ENCODE measurements around the gene ELP5.

The ELP5 gene

GRCh38 chr17:7254511-7254910, 2.5 kb downstream of the ELP5 start:
- H3K9me3 ChIP-seq (ENCODE audit: control insufficient read depth in 1 of 2, low read length in 2 of 2) = no peaks in the 10 kb centered on the region
- peaks cover 30 to 53% of the 10 kb centered on the region in 2 donors for H3K4me1 ChIP-seq (ENCODE audit: control insufficient read depth in 1 of 2, insufficient read depth in 2 of 2, low read length in 2 of 2)
- no peaks in the 10 kb centered on the region for H3K27me3 ChIP-seq (ENCODE audit: control insufficient read depth in 1 of 2, insufficient read depth in 2 of 2, low read length in 2 of 2)
- peaks cover 13 to 46% of the 10 kb centered on the region in 2 donors for H3K36me3 ChIP-seq (ENCODE audit: control insufficient read depth in 1 of 2, insufficient read depth in 2 of 2, low read length in 2 of 2)
- peak overlapping the region in 1 of 2 donors; percentile 32 for H3K9ac ChIP-seq (ENCODE audit: low read depth in 1 of 2, low read length in 2 of 2)
- no peak overlapping the region for H3K4me3 ChIP-seq (ENCODE audit: low read depth in 1 of 2, low read length in 2 of 2)
- no peak overlapping the region for H3K27ac ChIP-seq (ENCODE audit: low read depth, low read length)

DNA sequence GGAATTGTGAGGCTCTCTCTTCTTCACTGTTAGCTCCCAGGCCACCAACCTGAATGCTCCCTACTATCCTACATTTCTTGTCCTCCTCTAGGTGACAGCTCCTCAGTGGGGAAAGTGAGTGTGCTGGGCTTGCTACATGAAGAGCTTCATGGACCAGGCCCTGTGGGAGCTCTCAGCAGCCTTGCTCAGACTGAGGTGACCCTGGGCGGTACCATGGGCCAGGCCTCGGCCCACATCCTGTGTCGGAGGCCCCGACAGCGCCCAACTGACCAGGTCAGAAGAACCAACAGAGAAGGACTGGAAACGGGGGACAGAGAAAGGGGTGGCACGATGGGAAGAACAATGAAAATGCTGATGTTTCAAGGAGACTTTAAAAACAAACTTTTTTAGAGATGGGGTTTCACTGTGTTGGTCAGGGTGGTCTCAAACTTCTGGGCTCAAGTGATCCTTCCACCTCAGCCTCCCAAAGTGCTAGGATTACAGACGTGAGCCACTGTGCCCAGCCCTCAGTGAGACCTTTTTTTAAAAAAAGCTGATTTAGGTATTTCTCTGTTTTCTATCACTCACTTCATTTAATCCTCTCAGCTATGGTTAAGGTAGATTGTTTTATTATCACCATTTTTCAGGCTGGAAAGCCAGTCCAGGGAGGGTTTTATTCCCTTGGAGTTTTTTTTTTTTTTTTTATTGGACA, 4.9 kb downstream of the ELP5 start:
- H3K9ac ChIP-seq (ENCODE audit: low read depth in 1 of 2, low read length in 2 of 2) = no peak overlapping the region
- H3K4me3 ChIP-seq (ENCODE audit: low read depth in 1 of 2, low read length in 2 of 2) = no peak overlapping the region
- H3K27me3 ChIP-seq (ENCODE audit: control insufficient read depth in 1 of 2, insufficient read depth in 2 of 2, low read length in 2 of 2) = no peaks in the 10 kb centered on the region
- peaks cover 21 to 45% of the 10 kb centered on the region in 2 donors for H3K4me1 ChIP-seq (ENCODE audit: control insufficient read depth in 1 of 2, insufficient read depth in 2 of 2, low read length in 2 of 2)
- H3K9me3 ChIP-seq (ENCODE audit: control insufficient read depth in 1 of 2, low read length in 2 of 2) = no peaks in the 10 kb centered on the region
- H3K27ac ChIP-seq (ENCODE audit: low read depth, low read length) = no peak overlapping the region
- peaks cover 20 to 53% of the 10 kb centered on the region in 2 donors for H3K36me3 ChIP-seq (ENCODE audit: control insufficient read depth in 1 of 2, insufficient read depth in 2 of 2, low read length in 2 of 2)

DNA sequence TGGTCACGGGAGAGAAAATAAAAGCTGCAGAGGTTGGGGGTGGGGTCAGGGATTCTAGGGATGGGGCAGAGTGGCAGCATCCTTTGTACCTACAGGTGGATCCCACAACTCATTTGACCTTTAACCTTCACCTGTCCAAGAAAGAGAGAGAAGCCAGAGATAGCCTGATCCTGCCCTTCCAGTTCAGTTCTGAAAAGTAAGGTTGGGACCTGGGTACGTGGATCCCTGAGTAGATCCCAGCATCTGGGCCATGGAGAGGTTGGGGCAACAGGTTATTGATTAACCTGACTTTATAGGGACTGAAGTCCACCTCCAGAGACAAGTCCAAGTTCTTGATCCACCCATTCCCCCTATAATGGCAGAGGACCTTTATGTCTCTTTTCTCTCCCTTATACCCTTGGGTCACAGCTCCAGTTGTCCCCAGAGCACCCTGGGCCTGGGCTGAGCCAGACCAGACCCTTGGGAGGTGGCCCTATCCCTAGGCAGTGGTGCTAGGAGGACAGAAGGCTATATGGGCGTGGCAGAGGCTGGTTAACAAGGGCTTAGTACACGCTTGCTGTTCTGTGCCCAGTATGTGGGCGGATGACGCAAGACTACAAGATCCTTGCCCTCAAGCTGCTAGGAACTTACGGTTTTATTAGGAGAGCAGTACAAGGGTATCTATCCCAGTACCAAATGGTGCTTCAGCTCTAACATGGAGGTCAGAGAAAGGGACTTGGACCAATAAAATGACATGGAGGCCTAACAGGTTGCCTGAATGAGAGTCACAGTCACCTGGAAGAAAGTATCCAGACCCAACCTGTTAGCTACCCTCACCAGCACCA, 6.9 kb downstream of the ELP5 start:
- peak overlapping the region; percentile 86 for H3K27ac ChIP-seq (ENCODE audit: low read depth, low read length)
- H3K9me3 ChIP-seq (ENCODE audit: control insufficient read depth in 1 of 2, low read length in 2 of 2) = no peaks in the 10 kb centered on the region
- peak overlapping the region; percentile 66 to 92 for H3K4me3 ChIP-seq (ENCODE audit: low read depth in 1 of 2, low read length in 2 of 2)
- H3K9ac ChIP-seq (ENCODE audit: low read depth in 1 of 2, low read length in 2 of 2) = peak overlapping the region; percentile 94 to 98
- H3K36me3 ChIP-seq (ENCODE audit: control insufficient read depth in 1 of 2, insufficient read depth in 2 of 2, low read length in 2 of 2) = peaks cover 20 to 53% of the 10 kb centered on the region in 2 donors
- peaks cover 12 to 48% of the 10 kb centered on the region in 2 donors for H3K4me1 ChIP-seq (ENCODE audit: control insufficient read depth in 1 of 2, insufficient read depth in 2 of 2, low read length in 2 of 2)
- H3K27me3 ChIP-seq (ENCODE audit: control insufficient read depth in 1 of 2, insufficient read depth in 2 of 2, low read length in 2 of 2) = peaks cover 0 to 12% of the 10 kb centered on the region in 2 donors

DNA sequence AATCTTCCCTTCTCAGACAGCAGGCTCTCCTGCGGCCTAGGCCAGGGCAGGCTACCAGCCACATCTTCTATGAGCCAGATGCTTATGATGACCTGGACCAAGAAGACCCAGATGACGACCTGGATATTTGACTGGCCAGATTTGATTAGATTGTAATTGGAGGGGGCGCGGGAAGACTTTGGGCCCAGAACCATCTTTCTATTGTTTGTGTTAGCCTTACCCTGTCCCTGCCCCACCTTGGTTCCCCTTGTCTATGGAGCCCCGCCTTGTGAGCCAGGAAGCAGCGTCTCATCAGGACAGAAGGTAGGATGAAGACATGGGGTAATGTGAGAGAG, 7.5 kb downstream of the ELP5 start:
- Histone ChIP-seq H3K27ac (ENCODE audit: low read depth, low read length) (peak overlapping the region; percentile 86), H3K9ac (ENCODE audit: low read depth in 1 of 2, low read length in 2 of 2) (peak overlapping the region; percentile 94 to 98), H3K4me1 (ENCODE audit: control insufficient read depth in 1 of 2, insufficient read depth in 2 of 2, low read length in 2 of 2) (peaks cover 12 to 42% of the 10 kb centered on the region in 2 donors), H3K9me3 (ENCODE audit: control insufficient read depth in 1 of 2, low read length in 2 of 2) (no peaks in the 10 kb centered on the region), H3K4me3 (ENCODE audit: low read depth in 1 of 2, low read length in 2 of 2) (peak overlapping the region; percentile 66 to 92), H3K36me3 (ENCODE audit: control insufficient read depth in 1 of 2, insufficient read depth in 2 of 2, low read length in 2 of 2) (peaks cover 14 to 48% of the 10 kb centered on the region in 2 donors), H3K27me3 (ENCODE audit: control insufficient read depth in 1 of 2, insufficient read depth in 2 of 2, low read length in 2 of 2) (peaks cover 0 to 12% of the 10 kb centered on the region in 2 donors)

GRCh38 chr17:7260151-7260550, 8.1 kb downstream of the ELP5 start:
- Histone ChIP-seq H3K9ac (ENCODE audit: low read depth in 1 of 2, low read length in 2 of 2) (peak overlapping the region; percentile 94 to 98), H3K9me3 (ENCODE audit: control insufficient read depth in 1 of 2, low read length in 2 of 2) (no peaks in the 10 kb centered on the region), H3K36me3 (ENCODE audit: control insufficient read depth in 1 of 2, insufficient read depth in 2 of 2, low read length in 2 of 2) (peaks cover 10 to 42% of the 10 kb centered on the region in 2 donors), H3K27ac (ENCODE audit: low read depth, low read length) (peak overlapping the region; percentile 97), H3K27me3 (ENCODE audit: control insufficient read depth in 1 of 2, insufficient read depth in 2 of 2, low read length in 2 of 2) (peaks cover 0 to 12% of the 10 kb centered on the region in 2 donors), H3K4me3 (ENCODE audit: low read depth in 1 of 2, low read length in 2 of 2) (peak overlapping the region; percentile 92 to 94), H3K4me1 (ENCODE audit: control insufficient read depth in 1 of 2, insufficient read depth in 2 of 2, low read length in 2 of 2) (peaks cover 12 to 36% of the 10 kb centered on the region in 2 donors)

DNA sequence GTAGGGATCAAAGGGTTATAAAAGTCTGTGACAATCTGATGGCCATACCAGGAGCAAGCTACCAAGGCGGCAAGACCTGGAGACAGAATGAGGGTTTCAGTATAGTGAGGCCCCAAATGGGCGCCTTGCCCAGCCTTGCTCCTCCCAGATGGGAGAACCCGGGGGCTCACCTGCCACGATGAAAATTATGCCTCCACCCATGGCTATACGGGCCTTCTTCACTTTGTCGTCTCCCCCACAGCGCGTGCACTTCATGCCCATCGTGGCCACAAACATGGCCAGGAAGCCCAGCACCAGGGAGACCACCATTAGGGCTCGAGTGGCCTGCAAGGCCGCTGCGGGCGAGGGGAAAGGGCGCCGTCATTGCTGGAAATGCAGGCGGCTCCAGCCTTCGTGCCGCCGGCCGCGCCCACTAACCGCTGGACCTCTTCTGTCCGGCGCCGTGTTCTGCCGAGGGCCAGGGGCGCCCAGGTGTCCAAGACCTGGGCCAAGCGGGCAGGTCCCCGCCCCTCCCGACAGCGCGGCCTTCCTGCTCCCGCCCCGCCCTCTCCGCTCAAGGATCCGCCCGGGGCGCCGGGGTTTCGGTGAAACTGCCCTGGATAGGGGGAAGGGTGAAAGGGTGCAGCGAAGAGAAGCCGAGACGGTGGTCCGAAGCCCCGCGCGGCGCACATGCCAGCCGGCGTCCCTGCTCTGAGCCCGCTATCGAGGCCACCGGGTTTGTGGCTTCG, 8.8 kb downstream of the ELP5 start:
- Histone ChIP-seq H3K27me3 (ENCODE audit: control insufficient read depth in 1 of 2, insufficient read depth in 2 of 2, low read length in 2 of 2) (peaks cover 0 to 12% of the 10 kb centered on the region in 2 donors), H3K27ac (ENCODE audit: low read depth, low read length) (peak overlapping the region; percentile 97), H3K4me3 (ENCODE audit: low read depth in 1 of 2, low read length in 2 of 2) (peak overlapping the region; percentile 92 to 94), H3K9ac (ENCODE audit: low read depth in 1 of 2, low read length in 2 of 2) (peak overlapping the region; percentile 94 to 98), H3K4me1 (ENCODE audit: control insufficient read depth in 1 of 2, insufficient read depth in 2 of 2, low read length in 2 of 2) (peaks cover 12 to 36% of the 10 kb centered on the region in 2 donors), H3K36me3 (ENCODE audit: control insufficient read depth in 1 of 2, insufficient read depth in 2 of 2, low read length in 2 of 2) (peaks cover 10 to 38% of the 10 kb centered on the region in 2 donors), H3K9me3 (ENCODE audit: control insufficient read depth in 1 of 2, low read length in 2 of 2) (no peaks in the 10 kb centered on the region)

DNA sequence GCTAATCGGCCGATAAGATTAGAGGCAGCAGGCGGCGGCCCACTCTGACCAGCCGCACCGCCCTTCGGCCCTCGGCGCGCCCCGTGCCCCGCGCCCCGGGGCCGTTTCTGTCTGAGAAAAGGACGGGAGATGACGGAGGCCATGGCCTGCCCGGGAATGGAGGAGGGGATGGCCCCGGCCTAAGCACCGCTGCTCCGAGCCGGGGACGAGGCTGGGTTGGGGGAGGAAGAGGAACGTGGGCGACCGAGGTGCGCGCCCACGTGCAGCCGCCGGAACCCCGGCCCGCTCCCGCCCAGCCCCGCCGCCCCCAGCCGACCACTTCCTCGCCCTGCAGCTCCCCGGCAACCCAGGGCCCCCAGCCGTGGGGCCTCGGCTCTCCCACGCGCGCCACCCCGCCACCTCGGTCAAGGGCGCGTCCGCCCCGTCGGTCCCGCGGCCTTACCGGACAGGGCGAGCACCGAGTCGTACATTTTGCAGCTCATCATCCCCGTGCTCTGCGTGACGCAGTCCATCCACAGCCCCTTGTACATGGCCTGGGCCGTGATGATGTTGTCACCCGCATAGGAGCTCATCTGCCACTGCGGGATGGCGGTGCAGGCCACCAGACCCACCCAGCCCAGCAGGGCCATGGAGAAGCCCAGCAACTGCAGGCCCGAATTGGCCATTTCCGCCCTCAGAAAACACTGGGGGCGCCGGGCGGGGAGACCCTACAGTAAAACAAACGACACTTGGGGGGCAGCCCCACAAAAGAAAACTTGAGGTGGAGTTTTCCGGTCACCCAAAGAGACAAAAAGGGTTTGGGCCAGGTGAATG, 9.6 kb downstream of the ELP5 start:
- Histone ChIP-seq H3K27me3 (ENCODE audit: control insufficient read depth in 1 of 2, insufficient read depth in 2 of 2, low read length in 2 of 2) (peaks cover 0 to 12% of the 10 kb centered on the region in 2 donors), H3K27ac (ENCODE audit: low read depth, low read length) (peak overlapping the region; percentile 97), H3K9ac (ENCODE audit: low read depth in 1 of 2, low read length in 2 of 2) (peak overlapping the region; percentile 94 to 98), H3K9me3 (ENCODE audit: control insufficient read depth in 1 of 2, low read length in 2 of 2) (no peaks in the 10 kb centered on the region), H3K36me3 (ENCODE audit: control insufficient read depth in 1 of 2, insufficient read depth in 2 of 2, low read length in 2 of 2) (peaks cover 10 to 32% of the 10 kb centered on the region in 2 donors), H3K4me3 (ENCODE audit: low read depth in 1 of 2, low read length in 2 of 2) (peak overlapping the region; percentile 92 to 94), H3K4me1 (ENCODE audit: control insufficient read depth in 1 of 2, insufficient read depth in 2 of 2, low read length in 2 of 2) (peaks cover 12 to 29% of the 10 kb centered on the region in 2 donors)

DNA sequence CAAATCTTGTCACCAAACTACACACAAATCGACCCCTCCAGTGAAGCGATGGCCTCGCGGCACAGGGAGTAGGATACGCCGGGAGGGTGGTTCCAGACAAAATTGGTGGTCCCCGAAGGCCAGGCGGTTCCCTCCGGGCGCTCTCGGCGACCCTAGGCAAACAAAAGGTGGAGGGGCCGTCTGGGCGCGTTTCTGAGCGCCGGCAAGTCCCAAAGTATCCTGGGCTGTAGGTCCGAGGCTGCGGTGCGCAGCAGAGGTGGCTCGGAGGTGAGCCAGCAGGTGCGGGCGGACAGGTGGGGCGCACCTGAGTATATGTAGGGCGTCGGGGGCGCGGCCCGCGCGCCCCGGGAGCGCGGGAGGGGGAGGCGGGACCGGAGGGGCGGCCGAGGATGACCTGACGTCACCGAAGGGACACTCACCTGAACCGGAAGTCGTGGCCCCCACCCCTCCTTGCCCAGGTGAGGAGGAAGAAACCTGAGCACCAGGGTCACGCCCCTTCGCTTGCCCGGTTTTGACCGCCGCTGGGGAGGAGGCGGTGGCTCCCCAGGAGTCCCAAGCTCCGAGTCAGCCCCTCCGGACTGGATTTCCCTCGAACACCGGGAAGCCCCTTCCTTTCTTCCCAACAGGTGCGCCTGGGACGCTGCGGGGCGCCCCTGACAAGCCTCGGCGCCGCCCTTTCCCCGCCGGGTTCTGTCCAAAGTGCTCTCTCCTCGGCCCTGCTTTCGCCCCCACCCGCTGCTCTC, 10.3 kb downstream of the ELP5 start, which contains the start of gene CLDN7:
Gene CLDN7, minus strand, starts transcription at position 287 of the 743 bp plus-strand sequence. CDS start 435 bp downstream, outside the sequence.
- H3K9me3 ChIP-seq (ENCODE audit: control insufficient read depth in 1 of 2, low read length in 2 of 2) = no peaks in the 10 kb centered on the region
- H3K9ac ChIP-seq (ENCODE audit: low read depth in 1 of 2, low read length in 2 of 2) = peak within 1 kb of the TSS; percentile 94 to 98
- H3K36me3 ChIP-seq (ENCODE audit: control insufficient read depth in 1 of 2, insufficient read depth in 2 of 2, low read length in 2 of 2) = peaks cover 10 to 26% of the 10 kb centered on the region in 2 donors
- peaks cover 0 to 12% of the 10 kb centered on the region in 2 donors for H3K27me3 ChIP-seq (ENCODE audit: control insufficient read depth in 1 of 2, insufficient read depth in 2 of 2, low read length in 2 of 2)
- H3K4me1 ChIP-seq (ENCODE audit: control insufficient read depth in 1 of 2, insufficient read depth in 2 of 2, low read length in 2 of 2) = peaks cover 12 to 28% of the 10 kb centered on the region in 2 donors
- peak within 1 kb of the TSS; percentile 97 for H3K27ac ChIP-seq (ENCODE audit: low read depth, low read length)
- H3K4me3 ChIP-seq (ENCODE audit: low read depth in 1 of 2, low read length in 2 of 2) = peak within 1 kb of the TSS; percentile 92 to 94
